GM13977 (cell line): ENCODE measurements around the gene ZNF33B.
"Not testable (repeated sequence)": the region's sequence is repeated elsewhere in the genome, so short reads cannot be mapped to it uniquely, and the experiment has no call there.

ENCODE experiments used
- DNase-seq: peaks from one replicate; pipeline ENCODE4 v3.0.0; 2012; ENCODE audit warnings: low spot score
- CTCF ChIP-seq: IDR thresholded peaks from 2 replicates; pipeline ENCODE4 v1.5.1; 2012; ENCODE audit warnings: mild to moderate bottlenecking, control low read depth; ENCODE audit not compliant: insufficient read depth; ENCODE audit errors: extremely low read depth, missing control alignments
- in situ Hi-C: fragments of 300-500 bp; cut with MboI; formaldehyde crosslinking; loops from one replicate; pipeline ENCODE4 v1.12.0; 2022; ENCODE audit warnings: low sequenced_read_pairs, low pct_unique_long_range_greater_than_20kb, mixed read lengths, inconsistent platforms; ENCODE audit not compliant: unreplicated experiment

ZNF33B gene

GRCh38 chr10:42556931-42557330 lies 81.4 kb downstream of the ZNF33B start:
- no peak for DNase-seq
- no peak for TF ChIP-seq CTCF
- in situ Hi-C loops, result no loop called here

- in situ Hi-C loops, DNase-seq: not testable (repeated sequence)
These were observed 84.8 kb downstream of the ZNF33B start for GRCh38 chr10:42553576-42553975.

- in situ Hi-C loops, result no loop called here
- no peak for DNase-seq
- no peak for TF ChIP-seq CTCF
These were observed 85.3 kb downstream of the ZNF33B start for GRCh38 chr10:42553064-42553407.

- TF ChIP-seq CTCF, result no peak
- in situ Hi-C loops, result no loop called here
- peak; percentile 88 for DNase-seq
These were observed 85.9 kb downstream of the ZNF33B start for GRCh38 chr10:42552188-42553063.

GRCh38 chr10:42551582-42552187 lies 86.7 kb downstream of the ZNF33B start:
- TF ChIP-seq CTCF, result no peak
- DNase-seq, result peak; percentile 7
- in situ Hi-C loops, result no loop called here

GRCh38 chr10:42549851-42550250 lies 88.5 kb downstream of the ZNF33B start:
- TF ChIP-seq CTCF, result no peak
- in situ Hi-C loops, result no loop called here
- DNase-seq, result no peak

- in situ Hi-C loops, result no loop called here
- TF ChIP-seq CTCF, result no peak
- DNase-seq, result no peak
These were observed 90.1 kb downstream of the ZNF33B start for GRCh38 chr10:42548254-42548653.
